ENCODE data around the gene RELN.

RELN gene

DNA sequence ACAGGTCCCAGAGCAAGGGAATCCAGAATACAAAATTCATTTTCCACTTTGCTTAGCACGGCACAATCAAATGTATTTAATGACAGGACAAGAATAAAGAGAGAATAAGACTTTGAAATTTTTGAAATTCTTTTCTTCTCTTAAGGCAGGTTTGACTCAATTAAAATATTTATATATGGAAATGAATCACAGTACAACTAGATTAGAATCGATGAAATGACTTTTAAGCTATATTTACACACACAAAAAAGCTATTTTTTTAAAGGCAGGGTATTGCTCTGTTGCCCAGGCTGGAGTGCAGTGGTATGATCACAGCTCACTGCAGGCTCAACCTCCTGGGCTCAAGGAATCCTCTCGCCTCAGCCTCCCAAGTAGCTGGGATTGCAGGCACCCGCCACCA, 278.0 kb downstream of the RELN start:
- DNase-seq = no peak

DNA sequence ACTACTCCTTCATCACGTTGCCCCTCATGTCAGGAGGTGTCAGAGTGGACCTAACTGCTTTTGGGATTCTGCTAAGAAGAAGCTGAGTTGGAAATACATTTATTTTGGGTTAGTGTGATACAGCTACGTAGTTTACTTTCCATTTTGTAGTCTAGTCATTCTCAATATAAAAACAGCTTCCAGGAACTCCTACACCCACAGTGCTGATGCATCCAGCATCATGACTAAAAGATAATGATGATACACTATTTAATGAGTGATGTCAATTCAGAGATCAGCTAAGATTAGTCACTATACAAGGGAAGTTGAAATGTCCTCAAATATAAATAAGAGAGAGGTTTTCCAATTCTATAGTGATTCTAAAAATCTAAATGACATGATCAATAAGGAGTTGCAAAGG, 279.2 kb downstream of the RELN start:
- no peak for DNase-seq

DNA sequence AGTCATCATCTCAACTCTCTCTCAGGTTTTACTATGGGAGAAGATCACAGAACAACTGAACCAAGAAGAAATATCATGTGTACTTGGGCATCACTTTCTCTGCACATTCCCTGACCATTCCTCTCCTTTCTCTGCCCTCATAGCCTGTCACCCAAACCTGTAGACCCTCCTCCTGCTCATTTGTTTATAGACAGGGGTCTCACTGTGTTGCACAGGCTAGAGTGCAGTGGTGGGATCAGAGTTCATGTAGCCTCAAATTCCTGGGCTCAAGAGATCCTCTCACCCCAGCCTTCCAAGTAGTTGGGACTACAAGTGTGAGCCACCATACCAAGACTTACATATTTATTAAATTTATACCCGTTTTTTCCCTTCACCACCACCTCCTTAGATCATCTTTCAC, 282.7 kb downstream of the RELN start:
- no peak for DNase-seq

DNA sequence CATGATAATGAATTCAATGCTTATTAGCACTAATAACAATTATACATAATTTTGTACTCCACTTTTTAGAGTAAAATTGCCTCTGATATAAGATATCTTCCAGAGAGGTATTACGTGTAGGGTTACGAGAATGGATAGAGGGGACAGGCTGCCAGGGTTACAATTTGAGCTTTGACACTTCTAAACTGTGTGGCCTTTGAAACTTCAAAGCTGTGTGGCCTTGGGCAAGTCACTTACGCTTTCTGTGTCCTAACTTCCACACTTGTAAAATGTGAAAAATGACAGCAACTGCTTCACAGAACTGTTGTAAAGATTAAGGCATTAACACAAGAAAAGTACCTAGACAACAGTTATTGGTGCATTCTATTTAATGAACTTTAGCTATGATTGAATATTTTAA, 283.9 kb downstream of the RELN start:
- DNase-seq = no peak

DNA sequence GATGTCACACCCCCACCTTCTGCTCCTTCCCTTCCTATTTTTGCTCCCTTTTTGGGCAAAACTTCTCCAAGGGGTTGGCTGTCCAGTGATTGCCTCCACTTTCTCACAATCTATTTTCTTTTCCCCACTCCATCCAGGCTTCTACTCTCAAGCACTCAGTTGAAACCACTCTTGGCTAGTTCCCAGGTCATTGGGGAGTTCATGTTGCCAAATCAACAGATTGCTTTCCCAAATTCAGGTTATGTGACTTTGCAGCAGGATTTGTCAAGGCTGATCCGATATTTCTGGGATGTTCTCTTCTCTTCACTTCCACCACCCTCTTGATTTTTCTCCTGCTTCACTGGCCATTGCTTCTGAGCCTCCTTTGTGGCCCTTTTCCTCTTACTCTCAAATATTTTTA, 284.8 kb downstream of the RELN start:
- no peak for DNase-seq

DNA sequence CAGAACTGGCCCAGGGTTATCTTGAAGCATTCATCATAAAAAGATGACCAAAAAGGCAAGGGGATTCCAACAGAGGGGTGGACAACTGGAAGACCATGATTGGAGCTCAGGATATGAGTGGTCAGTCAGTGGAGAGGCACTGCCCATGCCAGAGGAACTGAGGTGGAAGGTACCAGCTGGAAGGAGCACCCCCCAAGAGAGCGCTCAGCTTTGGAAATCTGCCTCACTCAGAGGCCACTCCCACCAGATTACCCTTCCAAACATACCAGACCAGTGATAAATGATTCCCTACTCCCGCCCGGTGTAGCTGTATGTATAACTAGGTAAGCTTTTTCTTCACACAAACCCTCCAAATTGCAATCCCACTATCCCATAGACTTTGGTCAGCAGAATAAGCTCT, 286.5 kb downstream of the RELN start:
- no peak for DNase-seq

DNA sequence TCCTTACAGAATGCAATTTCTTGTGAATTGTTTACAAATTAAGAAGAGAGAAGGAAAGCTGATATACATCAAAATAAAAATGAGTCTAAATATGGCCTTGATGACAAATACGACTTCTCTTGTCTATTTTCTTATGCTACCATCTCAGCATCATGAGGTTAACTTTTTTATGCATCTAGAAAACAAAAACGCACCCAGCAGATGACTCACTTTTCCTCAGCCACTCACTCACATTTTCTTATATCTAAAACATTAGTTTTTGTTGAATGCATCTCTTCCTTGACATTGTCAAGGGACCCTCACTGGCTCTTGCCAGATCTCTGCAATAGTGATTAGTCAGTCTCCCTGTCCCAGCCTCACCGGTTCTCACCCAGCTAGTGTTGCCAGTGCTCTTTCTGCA, 287.0 kb downstream of the RELN start:
- no peak for DNase-seq

DNA sequence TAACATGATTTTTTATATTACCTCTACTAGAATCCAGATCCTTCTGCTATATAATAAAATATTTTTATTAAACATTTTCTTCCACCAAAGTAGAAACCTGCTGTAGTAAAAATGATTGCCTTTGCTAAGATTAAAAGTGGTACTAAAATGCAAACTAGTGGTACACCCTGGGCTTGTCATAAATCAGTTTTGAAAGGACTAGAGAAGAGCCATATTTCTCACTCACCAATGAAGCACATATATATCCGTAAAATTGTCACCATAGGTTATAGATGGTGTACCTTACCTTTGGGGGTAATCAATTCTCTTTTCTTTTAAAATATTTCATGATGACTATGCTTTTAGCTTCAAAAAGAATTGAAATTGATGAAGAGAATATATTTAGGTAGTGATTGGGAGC, 290.4 kb downstream of the RELN start:
- no peak for DNase-seq

DNA sequence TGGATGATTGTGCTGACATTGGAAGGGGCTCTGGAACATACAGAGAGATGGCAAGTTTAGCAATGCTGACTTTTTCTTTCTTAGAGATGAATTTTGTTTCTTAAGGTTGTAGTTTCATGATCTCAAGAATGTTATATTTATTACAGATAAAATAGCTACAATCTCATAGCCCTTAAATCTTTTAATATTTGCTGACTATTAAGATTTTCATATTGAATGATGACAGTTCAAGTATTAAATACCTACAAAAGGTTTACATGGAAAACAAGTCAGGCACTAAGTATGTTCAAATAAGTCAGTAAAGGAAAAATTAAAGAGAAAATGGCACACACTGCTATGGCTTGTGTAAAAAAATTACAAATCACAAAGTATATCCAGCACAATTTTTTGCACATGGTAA, 291.4 kb downstream of the RELN start:
- DNase-seq = no peak

DNA sequence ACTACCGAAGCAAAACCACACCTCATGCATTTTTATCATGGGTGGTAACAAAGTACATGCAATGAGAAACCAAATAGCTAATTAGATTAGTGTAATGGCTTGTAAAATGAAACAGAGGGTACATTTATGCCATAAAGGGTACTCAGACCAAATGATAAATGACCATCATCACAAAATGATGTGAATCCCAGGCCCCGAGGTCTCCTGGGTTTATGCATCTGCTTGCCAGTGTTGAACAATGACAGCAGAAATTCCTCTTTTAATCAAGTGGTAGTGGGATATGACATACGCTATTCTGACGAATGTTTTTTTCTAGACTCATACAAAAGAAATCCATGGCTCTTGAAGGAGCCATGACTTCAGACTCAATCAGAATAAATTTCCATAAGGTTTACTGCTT, 293.9 kb downstream of the RELN start:
- DNase-seq = no peak

DNA sequence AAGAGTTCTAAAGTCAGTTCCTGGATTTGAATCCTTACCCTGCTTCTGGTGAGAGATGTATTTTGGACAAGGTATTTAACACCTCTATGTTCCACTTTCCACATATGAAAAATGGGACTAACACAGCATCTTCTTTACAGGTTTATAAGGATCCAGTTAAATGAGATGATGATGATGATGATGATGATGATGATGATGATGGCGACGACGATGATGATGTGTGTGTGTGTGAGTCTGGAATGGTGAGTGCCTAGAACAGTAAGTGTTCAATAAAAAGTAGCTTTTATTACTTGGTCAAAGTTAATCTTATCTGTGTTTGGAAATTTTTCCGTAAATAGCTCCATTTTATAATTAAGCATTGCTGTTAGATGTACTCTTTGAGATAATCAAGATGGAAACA, 295.2 kb downstream of the RELN start:
- no peak for DNase-seq

DNA sequence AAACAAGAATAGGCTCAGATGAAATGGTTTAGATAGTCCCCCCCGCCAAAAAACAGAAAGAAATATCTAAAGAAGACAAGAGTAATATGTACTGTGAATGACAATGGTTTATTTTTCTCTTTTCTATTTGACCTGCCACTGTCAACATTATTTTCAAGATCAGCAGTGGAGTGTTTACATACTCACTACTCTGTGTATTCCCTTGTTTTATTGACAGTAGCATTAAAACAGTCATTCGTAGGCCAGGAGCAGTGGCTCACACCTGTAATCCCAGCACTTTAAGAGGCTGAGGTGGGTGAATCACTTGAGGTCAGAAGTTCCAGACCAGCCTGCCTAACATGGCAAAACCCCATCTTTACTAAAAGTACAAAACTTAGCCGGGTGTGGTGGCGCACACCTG, 298.2 kb downstream of the RELN start:
- peak in 1 of 2 experiments; percentile 15 for DNase-seq

DNA sequence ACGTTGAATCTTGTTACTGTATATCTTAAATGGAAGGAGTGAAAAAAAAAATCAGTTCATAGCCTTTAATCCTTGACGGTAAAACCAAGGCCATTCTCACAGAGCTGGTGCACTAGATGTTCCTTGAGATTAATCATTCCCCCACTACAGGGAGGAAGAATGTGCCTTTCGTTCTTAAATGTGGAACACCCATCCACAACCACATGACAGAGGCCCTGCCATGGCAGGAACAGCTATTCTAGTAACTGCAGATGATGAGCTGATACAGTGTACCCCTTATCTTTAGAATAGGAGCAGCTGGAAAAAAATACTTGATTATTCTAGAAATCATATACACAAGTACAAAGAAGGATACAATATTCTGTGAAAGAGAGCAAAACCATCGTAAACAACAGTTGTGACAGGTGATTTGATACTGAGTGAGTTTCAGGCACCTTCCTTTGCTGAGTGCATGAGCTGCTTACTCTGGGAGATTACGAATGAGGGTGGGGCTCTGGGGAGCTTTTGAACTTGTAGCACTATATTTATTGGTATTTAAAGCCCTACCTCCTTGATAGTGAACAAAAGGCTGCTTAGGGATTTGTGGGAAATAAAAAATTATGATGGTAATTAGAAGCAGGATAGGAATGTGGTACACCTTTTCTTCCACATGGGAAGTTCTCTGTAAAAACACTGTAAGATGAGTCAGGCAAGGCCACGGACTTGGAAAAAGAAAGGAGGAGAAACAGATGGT, 299.1 kb downstream of the RELN start:
- no peak for DNase-seq

DNA sequence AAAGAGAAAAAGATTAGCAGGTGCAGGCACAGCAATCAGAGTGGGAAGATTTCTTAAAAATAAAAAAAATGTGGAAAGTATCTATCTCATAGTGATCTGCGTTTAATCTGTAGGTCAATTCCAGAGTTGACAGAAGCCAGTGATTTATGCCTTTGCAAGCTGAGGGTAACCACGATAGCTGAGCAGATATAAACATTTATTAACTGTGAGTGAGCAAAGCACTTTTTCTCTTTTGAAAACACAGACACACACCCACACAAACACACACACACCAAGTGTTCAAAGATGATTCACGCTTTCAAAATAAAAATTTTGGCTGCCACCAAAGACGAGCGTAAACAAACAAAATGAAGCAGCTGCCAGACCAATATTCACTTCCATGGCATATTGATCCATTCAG, 300.2 kb downstream of the RELN start:
- DNase-seq = no peak

DNA sequence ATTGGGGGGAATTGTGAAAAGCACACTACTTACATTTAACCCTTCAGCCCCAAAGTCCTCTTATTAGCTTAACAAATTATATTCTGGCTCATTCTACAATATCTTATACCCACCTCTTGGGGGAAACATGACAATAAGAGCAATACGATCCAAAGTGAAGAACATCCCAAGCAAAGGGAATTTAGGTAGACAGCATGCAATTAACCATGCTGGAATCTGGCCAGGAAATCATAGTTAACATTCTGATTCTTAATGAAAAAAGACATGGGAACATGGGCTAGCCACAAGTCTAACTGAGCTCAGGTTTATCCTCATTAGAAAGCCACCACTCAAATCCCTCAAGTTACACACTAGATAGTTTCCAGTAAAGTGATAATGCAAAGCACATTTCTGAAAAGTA, 301.5 kb downstream of the RELN start:
- no peak for DNase-seq

DNA sequence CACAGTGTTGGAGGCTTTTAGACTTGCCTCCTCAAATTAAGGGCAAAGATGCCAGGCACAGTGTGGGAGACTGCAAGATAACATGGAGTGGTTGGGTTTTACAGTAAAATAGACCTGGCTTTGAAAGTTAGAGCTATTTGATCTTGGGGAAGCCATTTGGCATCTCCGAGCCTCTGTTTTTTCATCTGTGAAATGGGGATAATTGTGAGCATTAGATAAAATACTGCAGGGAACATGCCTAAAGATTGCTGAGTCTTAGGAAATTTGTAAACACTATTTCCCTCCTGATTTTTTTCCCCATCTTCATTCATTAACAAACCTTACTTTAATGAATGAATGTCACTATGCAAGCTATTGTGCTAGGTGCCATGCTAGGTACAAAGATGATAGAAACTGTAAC, 302.2 kb downstream of the RELN start:
- DNase-seq = no peak

DNA sequence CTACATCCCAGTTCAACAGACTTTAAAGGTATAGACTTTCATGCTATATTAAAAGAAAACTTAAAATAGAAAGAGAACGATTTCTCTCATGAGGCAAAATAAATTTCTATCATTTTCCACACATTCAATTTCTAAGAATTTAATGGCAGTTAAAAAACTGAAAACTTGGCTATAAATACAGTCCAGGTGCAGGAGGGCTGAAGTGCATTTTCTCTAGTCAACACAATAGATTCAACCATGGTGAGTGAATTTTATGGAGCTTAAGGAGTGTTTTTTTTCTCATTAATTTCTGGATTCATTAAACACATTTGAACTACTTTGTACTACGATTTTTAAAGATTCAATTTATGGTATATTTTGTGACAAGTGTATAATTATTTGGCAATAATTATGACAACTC, 302.7 kb downstream of the RELN start:
- DNase-seq = no peak

DNA sequence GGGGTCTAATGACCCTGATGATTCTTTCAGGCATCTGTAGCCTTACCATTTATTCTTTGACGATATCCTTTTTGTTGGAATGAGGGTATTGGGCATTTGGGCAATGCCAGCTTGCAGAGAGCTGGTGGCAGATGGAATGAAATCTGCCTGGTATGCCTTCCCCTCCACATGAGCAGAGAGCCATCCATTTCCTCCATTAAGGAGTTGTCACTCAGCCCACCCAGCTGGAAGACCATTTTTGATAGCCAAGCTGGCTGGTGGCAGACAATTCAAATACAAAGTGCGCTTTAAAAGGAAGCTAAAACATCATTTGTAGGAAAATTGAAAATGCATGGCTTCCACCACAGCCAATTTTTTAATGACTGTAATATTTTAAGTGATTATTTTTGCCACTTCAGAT, 303.4 kb downstream of the RELN start:
- DNase-seq = no peak

DNA sequence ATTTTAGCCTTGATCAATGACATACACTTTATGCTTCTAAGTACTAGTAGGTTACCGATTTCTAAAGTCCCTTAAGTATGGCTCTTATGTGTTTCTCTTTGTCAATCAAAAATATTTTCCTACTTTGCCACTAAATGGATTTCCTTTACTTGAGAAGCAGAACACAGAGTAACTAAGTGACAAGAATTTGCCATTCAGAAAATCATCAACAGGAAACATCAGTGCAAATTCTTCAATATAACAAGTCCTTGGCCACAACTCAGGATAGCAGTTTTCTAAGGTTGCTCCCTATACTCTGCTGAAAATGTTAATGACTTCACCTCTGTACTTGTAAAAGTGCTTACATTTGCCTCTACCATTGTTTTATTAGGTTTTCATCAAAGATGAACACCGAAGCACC, 303.8 kb downstream of the RELN start:
- no peak for DNase-seq

DNA sequence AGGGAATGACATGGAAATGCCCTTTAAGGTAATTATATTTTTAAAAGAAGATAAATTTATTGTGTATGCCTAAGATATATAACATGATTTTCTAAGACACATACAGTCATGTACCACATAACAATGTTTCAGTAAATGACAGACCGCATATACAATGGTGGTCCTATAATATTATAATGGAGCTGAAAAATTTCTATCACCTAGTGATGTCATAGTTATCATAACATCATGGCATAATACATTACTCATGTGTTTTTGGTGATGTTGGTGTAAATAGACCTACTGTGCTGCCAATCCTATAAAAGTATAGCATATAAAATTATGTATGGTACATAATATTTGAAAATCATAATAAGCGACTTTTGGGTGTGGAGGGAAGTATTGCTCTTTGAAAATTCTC, 306.1 kb downstream of the RELN start:
- DNase-seq = no peak

DNA sequence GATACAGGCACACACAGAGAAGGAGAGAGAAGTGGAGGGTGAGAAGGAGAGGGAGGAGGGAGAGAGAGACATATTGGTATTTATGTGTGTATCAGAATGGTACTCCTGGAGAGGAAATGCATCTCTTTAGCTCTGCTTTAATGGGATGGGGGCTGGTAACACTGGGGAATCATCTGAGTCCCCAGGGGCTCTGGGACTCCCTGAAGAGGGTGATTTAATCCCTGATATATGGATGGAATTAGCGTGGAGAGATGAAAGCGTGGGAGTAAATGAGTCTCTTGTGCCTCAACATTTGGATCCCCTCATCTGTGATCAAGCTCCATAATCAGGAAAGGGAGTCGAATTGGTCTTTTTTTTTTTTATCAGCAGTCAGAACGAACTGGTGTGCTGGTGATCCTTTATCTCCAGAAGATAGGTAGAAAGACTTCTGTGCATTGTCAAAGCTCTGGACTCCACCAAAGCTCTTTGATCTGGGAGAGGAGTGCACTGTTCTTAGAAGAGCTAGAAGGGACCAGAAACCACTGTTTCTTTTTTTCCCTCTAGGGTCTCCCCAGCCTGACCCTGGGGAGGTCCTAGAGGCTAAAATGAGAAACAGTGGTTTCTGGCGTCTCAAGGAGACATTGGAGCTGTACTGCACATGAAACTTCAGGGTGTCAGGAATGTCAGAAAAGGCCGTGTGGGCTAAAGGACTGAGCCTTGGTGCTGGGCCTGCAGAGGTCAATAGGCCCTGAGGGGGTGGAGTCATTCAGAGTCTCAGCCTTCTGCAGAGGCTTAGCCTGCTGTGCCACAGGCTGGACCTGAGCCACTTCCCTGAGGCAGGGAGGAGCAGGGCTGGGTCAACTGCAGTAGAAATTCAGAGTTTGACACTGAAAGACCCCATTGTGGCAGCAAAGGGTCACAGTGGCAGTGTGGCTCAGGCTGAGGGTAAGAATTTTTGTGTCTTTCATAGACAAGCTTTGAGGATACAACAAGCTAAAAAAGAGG, 309.0 kb downstream of the RELN start:
- no peak for DNase-seq

DNA sequence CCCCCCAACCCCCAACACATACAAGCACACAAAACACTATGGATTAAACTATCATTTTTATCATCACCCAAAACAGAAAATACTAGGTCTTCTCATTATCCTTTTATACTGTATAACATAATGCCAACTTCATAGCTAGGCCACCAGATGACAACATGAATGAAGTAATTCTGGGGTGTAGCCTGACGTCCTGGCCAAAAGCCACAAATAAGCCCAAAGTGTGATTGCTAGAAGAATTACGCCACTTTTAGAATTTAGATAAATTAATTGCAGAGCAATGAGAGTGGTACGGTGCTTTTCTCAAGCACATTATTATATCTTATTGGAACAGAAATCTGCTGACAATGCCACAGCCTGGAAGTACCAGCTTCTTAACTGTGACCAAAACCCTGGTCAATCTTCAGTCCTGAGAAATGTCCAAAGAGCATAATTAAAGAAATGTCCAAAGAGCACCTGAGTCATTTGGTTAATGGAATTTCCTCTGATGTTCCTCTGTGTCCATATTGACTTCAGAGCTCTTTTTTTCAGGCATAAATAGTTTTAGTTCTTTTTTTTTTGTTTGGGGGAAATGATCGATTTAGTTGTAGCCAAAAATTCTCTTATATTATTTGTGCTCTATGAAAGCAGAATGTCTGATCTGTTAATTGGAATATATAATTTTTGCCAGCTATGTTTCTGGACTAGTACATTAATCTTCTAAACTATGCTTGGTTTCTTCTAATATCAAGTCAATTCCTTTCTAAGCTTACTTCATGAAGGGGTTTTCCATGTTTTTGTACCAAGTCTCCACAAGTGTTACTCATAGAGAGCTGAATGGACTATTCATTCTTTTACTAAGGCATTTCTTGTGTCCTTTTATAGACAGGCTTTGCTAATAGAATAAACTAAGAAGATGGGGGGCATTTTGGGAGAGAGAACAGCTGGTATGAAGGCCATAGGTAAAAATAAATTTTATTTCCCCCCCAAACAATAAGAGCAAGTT, 310.0 kb downstream of the RELN start:
- DNase-seq = no peak

DNA sequence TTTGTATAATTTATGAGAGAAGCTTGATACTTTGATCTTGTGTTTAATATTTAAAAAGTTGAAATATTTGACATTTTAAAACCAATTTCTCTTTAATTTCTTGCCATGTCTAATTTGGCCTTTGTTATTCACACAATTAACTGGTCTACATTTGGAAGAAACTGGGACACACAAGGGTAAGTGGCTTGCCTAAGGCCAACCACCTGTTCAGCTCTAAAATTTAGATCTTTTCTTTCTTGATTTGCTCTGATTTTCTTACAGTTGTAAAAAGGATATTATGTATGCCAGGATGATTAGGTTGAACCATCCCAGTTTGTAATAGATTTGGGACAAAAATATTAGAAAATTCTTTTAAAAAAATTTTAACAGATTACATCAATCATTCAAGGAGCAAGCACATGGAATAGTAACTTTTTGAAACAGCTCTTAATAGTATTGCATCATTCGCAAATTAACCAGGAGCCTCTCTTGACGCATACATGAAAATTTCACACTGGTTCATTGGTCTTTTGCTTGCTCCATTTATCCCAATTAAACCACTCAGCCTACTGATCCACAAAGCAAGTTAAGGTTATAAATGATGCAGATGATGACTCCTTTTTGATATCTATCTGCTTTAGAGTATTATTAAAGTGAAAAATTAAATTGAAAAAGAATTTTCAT, 321.0 kb downstream of the RELN start:
- no peak for DNase-seq
